ENCODE data around the gene FAM20C. TPM values are rescaled to one million over a fixed set of nuclear protein-coding genes. Genes with fewer than 3 reads are reported as not detected.

FAM20C gene
- 16.8 and 33.2 TPM in 2 replicates for total RNA-seq

DNA sequence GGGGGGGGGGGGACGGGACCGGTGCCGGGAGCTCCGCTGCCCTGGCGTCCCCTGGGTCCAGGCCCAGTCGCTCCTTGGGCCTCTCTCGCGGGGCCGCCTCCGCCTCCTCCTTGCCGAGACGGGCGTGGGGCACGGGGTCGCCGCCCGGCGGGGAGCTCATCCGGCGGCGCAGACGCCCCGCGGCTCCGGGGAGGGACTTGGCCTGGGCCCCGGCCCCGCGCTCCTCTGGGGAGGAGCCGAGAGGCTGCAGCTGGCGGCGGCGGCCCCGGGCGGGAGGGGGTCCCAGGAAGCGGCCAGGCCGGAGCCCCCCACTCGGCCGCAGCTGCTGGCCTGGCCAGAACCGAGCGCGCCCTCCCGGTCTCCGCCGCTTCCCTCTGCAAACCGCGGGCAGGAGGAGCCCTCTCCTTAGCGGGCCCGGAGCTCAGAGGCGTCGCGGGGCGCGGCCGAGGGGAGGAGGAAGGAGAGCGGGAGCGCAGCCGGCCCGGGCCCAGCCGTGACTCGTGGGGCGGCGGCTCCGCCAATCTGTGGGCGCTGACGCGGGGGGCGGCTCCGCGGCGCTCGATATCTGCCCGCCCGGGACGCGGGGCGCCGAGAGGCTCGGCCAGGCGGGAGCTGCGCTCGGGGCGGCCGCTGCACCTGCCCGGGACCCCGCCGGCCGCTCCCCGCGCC, at the start of gene FAM20C:
Gene FAM20C, plus strand, starts transcription at position 591 of the 669 bp plus-strand sequence. CDS start 629 bp downstream, outside the sequence.
- peak; percentile 85 for DNase-seq (ENCODE audit: low read depth)

DNA sequence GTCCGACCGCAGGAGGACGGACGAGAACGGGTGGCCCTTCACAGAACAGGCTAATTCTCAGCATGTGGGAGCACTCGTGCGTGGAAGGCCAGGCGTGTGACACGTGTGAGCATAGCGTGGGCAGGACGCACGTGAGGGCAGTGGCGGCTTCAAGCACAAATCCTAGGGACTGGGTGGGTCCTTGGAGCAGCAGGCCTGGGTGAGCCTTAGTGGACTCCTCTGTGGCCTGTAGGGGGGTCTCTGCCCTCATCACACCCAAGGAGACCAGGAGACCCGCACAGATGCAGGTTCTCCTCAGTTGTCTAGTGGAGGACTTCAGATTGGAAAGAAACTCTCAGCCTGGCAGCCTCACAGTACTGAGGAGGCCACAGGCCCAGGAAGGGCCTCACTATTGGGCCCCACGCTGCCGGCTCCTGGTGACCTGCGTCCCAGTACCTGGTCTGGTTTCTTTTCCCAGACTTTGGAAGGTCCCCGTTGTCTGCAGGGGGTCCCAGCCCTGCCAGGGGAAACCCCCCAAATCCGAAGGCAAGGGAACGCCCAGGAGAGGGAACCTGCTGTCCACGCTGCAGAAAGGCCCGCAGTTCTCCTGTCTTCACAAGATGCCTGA, 49.1 kb upstream of the FAM20C start:
- no peak overlapping the region for H3K4me3 ChIP-seq (ENCODE audit: low read depth, low read length)
- no peak for DNase-seq (ENCODE audit: low read depth)
- TF ChIP-seq, protein P1, sequence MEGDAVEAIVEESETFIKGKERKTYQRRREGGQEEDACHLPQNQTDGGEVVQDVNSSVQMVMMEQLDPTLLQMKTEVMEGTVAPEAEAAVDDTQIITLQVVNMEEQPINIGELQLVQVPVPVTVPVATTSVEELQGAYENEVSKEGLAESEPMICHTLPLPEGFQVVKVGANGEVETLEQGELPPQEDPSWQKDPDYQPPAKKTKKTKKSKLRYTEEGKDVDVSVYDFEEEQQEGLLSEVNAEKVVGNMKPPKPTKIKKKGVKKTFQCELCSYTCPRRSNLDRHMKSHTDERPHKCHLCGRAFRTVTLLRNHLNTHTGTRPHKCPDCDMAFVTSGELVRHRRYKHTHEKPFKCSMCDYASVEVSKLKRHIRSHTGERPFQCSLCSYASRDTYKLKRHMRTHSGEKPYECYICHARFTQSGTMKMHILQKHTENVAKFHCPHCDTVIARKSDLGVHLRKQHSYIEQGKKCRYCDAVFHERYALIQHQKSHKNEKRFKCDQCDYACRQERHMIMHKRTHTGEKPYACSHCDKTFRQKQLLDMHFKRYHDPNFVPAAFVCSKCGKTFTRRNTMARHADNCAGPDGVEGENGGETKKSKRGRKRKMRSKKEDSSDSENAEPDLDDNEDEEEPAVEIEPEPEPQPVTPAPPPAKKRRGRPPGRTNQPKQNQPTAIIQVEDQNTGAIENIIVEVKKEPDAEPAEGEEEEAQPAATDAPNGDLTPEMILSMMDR (IDR thresholded peaks at IDR 0.05; ENCODE audit: insufficient read depth, low read depth, low read length) = no peak

More for the DNA sequence above, at the start of gene FAM20C:
- TF ChIP-seq, protein P1 (IDR thresholded peaks at IDR 0.05; ENCODE audit: insufficient read depth, low read depth, low read length) = no peak
- H3K4me3 ChIP-seq (ENCODE audit: low read depth, low read length) = peak within 1 kb of the TSS; percentile 75

DNA sequence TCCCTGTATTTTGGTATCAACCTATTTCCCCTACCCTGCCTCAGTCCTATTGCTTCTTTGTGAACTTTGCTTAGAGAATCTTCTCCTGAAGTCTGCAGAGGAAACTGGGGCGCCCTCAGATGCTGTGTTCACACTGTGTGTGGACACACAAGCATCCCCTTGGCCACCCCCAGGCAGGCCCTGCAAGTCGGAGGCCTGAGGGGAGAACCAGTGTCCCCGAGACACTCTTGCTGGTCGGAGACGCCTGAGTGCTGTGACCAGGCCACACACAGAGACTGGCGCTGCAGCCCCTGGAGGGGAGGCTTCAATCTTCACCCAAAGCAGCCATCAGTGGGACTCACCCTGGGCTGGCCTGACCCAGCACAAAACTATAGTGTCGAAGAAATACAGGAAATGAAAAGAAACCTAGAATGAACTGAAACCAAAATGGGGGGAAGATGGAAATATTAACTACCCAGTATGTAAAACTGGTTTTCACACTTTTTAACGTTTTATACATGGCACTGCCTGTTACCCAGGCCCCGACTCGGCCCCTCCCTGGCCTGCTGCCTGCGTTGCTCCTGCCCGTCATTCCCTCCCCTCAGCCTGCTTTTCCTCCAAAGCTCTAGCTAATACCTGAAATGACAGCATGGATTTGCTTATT, 48.4 kb upstream of the FAM20C start:
- TF ChIP-seq, protein P1 (IDR thresholded peaks at IDR 0.05; ENCODE audit: insufficient read depth, low read depth, low read length) = no peak
- DNase-seq (ENCODE audit: low read depth) = no peak
- no peak overlapping the region for H3K4me3 ChIP-seq (ENCODE audit: low read depth, low read length)

DNA sequence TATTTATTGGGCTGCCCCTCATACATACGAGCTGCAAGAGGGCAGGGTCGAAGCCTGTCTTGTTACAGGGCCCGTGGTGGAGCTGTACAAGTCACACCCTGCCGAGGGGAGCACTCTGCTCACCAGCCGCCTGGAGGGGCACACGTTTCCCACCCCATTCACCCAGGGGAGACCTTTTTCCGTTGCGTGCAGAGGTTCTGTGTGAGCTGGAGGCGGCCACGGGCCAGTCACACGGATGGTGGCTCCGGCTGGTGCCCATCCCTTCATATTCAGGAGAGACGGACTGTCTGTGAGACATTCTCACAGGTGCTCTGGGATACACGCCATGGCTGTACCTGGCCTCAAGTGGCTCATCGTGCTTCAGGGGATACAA, 47.9 kb upstream of the FAM20C start:
- H3K4me3 ChIP-seq (ENCODE audit: low read depth, low read length) = no peak overlapping the region
- TF ChIP-seq, protein P1 (IDR thresholded peaks at IDR 0.05; ENCODE audit: insufficient read depth, low read depth, low read length) = no peak
- DNase-seq (ENCODE audit: low read depth) = no peak

DNA sequence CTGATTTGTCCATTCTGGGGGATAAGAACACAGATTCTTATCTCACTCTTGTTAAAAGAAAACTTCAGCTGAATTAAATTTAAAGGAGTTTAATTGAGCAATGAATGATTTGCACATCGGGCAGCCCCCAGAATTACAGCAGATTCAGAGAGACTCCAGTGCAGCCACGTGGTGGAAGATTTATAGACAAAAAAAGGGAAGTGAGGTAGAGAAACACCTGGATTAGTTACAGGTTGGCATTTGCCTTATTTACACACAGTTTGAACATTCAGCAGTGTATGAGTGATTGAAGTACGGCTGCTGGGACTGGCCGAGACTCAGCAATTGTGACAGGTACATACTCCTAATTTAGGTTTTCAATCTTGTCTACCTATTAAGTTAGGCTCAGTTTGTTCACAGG, 46.5 kb upstream of the FAM20C start:
- TF ChIP-seq, protein P1 (IDR thresholded peaks at IDR 0.05; ENCODE audit: insufficient read depth, low read depth, low read length) = no peak
- DNase-seq (ENCODE audit: low read depth) = no peak
- no peak overlapping the region for H3K4me3 ChIP-seq (ENCODE audit: low read depth, low read length)

DNA sequence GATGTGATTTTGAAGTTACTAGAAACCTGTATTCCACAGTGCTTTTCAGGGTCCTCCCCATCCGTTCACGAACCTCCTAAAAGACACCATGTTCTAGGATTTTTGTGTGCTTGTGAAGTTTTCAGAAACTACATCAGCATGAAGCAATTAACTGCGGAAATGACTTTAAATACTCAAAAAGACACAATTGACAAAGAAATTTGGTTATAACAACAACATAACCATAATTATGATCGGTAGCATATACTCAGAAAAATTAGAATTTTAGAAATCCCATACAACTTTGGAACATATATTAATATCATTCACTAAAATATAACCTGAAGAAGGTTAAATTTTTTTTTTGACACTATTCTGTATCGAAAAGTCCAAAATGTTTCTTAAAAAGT, 43.8 kb upstream of the FAM20C start:
- TF ChIP-seq, protein P1 (IDR thresholded peaks at IDR 0.05; ENCODE audit: insufficient read depth, low read depth, low read length) = no peak
- DNase-seq (ENCODE audit: low read depth) = no peak
- H3K4me3 ChIP-seq (ENCODE audit: low read depth, low read length) = peak overlapping the region; percentile 73
